GM12864 (cell line): ENCODE measurements around the gene RBFOX2.
A peak's percentile ranks its signal among the peaks of the same experiment; 100 is the strongest.

ENCODE experiments used
- DNase-seq: peaks from one replicate; pipeline ENCODE4 v3.0.0-alpha.2; 2011; ENCODE audit warnings: low read depth
- H3K4me3 ChIP-seq: 2 replicates; pipeline ENCODE4 v1.5.1; 2011; ENCODE audit warnings: mild to moderate bottlenecking, low read depth, low read length, control low read depth
- TF ChIP-seq, protein P1 (sequence below): IDR thresholded peaks from 2 replicates; pipeline ENCODE4 v1.5.1; 2011; ENCODE audit warnings: low read depth, mild to moderate bottlenecking, moderate library complexity, low read length, control low read depth, inconsistent platforms; ENCODE audit errors: missing control alignments

RBFOX2 gene

DNA sequence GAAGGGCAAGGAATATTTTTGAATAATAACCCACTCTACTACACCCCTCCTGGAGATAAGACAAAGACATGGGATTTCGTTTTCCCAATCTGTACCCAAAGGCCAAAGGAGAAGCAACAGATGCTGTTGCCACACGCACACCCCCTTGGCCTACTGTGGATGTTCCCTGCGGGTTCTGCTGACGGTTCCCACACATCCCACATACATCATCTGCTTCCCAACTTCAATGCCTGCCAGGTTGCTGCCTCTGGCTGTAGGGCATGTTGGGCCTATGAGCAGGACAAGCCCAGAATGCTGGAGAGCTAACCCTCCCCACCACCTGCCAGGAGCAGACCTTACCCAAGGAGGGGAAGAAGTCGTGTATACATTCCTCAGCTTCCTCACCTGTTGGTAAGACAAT is 13.6 kb upstream of the RBFOX2 start:
- DNase-seq, result no peak
- TF ChIP-seq, protein P1, sequence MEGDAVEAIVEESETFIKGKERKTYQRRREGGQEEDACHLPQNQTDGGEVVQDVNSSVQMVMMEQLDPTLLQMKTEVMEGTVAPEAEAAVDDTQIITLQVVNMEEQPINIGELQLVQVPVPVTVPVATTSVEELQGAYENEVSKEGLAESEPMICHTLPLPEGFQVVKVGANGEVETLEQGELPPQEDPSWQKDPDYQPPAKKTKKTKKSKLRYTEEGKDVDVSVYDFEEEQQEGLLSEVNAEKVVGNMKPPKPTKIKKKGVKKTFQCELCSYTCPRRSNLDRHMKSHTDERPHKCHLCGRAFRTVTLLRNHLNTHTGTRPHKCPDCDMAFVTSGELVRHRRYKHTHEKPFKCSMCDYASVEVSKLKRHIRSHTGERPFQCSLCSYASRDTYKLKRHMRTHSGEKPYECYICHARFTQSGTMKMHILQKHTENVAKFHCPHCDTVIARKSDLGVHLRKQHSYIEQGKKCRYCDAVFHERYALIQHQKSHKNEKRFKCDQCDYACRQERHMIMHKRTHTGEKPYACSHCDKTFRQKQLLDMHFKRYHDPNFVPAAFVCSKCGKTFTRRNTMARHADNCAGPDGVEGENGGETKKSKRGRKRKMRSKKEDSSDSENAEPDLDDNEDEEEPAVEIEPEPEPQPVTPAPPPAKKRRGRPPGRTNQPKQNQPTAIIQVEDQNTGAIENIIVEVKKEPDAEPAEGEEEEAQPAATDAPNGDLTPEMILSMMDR, result no peak
- no peak overlapping the region for H3K4me3 ChIP-seq

DNA sequence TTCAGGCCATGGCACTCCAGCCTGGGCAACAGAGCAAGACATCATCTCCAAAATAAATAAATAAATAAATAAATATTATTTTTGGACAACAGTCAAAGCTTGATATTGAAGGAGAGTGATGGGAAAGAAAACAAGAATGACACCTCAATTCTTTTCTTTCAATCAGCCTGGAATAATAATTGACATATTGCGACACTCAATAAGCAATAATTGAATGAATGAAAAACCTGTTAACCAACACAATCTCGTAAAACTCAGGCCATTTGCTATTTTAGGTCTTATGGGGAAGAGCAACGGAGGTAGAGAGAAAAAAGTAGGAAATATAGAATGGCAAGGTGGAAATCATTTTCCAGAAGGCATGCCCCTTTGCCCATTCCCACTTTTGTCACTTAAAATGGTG is 10.5 kb upstream of the RBFOX2 start:
- no peak overlapping the region for H3K4me3 ChIP-seq
- no peak for DNase-seq
- TF ChIP-seq, protein P1, result no peak

DNA sequence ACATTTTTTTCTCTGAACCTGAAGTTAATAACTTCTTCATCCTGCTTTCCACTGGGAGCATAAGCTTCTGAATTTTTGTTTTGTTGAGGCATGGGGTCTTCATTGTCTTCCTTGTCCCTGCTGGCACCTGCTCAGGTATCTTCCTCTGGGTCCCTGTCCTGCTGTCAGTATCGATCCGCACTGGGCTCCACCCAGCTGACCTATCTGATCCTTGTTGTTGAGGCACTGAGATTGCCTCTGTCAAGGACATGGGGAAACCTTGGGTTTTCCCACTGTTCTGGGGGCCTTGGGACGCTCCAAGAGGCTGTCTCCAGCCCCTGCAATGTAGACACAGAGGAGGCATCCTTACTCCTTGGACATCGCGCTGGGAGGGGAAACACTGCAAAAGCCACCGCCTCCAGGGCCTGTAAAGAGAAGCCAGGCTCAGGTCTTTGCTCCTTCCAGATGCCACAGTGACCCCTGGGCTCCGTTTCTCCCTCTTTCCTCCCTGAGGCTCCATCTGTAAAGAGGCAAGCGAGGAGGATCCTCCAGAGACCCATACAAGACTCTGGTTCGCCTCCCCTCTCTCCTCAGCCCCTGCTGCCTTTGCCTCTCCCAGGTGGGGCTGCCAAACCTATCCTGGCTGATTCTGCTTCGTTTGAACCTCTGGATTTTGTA is 8.6 kb upstream of the RBFOX2 start:
- TF ChIP-seq, protein P1, result no peak
- no peak overlapping the region for H3K4me3 ChIP-seq
- DNase-seq, result no peak

DNA sequence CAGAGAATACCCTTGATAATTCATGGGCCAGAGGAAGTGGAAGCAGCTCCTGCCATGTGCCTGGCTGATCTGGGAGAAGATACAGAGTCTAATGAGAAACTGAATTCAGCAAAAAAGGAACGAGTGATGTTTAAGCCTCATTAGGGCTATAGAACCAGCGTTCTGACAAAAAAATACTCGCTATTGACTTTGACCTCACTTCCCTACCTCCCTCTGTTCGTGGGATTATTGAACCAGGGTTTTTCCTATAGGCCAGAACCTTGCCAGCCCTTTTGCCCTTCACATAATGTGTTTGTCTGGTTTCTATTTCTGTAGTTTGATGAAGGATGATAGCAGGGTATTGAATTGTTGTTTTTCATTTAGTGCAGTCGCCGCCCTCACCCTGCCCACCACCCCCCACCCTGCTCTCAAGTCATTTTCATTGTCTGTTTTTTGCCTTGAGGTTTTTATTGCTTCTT is 7.6 kb upstream of the RBFOX2 start:
- TF ChIP-seq, protein P1, result no peak
- DNase-seq, result no peak
- H3K4me3 ChIP-seq, result no peak overlapping the region

DNA sequence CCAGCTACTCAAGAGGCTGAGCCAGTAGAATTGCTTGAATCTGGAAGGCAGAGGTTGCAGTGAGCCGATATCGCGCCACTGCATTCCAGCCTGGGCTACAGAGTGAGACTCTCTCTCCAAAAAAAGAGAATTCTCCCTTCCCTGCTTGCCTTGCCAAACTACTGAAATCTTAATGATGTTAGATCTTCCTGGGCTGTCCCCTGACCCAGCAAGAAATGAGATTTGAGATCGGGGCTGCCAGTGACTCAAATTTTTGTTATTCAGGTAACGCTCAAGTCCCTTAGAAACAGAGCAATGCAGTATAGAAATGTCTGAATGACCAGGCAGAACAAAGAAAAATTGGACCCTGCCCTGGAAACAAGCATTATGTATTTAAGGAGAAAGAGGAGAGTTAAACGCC is 4.0 kb upstream of the RBFOX2 start:
- H3K4me3 ChIP-seq, result no peak overlapping the region
- DNase-seq, result no peak
- TF ChIP-seq, protein P1, result no peak

DNA sequence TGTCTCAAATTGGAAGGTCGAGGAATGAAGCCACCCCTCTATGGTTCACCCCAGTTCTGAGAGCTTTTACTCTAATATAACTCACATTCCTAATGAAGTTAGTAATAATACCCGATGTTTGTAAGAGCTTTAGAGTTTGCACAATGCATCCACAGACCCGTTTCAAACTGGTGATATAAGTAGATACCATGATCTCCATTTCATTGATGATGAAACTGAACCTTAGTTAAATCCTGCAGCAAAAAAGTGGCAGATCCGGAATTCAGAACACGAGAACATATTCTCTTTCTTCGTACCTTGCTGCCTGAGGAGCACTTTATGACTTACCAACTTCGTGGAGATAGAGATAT is 757 bp upstream of the RBFOX2 start:
- DNase-seq, result no peak
- TF ChIP-seq, protein P1, result no peak
- H3K4me3 ChIP-seq, result peak overlapping the region; percentile 48

DNA sequence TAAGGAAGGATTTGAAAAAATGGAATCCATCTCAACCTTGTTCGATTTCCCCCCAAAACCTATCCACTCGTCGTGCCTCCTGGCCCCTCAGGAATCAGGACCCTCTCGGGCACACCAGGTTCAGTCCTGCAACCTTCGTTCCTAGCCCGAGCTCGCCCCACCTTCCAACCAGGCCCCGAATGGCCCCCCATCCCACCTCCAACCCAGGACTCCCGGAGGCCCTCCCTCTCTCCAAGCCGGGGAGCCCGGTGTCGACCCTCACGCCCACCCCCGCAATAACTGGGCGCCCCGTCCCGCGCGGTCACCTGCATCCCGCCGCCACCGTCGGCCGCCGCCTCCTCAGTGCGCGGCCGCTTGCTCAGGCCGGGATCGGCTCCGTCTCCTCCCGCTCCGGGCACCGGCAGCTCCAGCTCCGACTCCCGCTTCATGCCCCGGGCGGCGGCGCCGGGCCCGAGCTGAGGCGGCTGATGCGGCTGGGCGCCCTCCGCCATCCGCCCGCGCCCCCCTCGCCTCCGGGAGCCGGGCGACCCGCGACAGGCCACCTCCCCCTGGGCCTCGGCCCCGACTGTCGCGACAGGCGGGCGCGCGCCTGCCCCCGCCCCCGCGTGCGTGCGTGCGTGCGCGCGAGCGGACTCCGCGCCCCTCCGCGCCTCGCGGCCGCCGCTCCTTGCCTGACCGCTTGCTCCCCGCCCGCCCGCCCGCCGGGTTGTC is 534 bp downstream of the RBFOX2 start:
- DNase-seq, result no peak
- TF ChIP-seq, protein P1, result no peak
- H3K4me3 ChIP-seq, result peak overlapping the region; percentile 48
